GM12865 (cell line): ENCODE results near the gene MPDU1.
A peak's percentile ranks its signal among the peaks of the same experiment; 100 is the strongest.

Experiments
- DNase-seq: peaks from one replicate; pipeline ENCODE4 v3.0.0; 2010; ENCODE audit warnings: low read depth
- H3K4me3 ChIP-seq: 2 replicates; pipeline ENCODE4 v1.5.1; 2011; ENCODE audit warnings: mild to moderate bottlenecking, low read depth, low read length, control low read depth
- CTCF ChIP-seq: IDR thresholded peaks from 2 replicates; pipeline ENCODE4 v1.5.1; 2011; ENCODE audit warnings: low read length, control low read depth, low read depth, inconsistent platforms; ENCODE audit not compliant: insufficient read depth; ENCODE audit errors: missing control alignments

MPDU1 gene

GRCh38 chr17:7572588-7573323 lies 10.9 kb upstream of the MPDU1 start:
- peak overlapping the region; percentile 95 for H3K4me3 ChIP-seq
- DNase-seq: peak; percentile 99
- no peak for TF ChIP-seq CTCF

- peak; percentile 95 for DNase-seq
- no peak for TF ChIP-seq CTCF
- H3K4me3 ChIP-seq: peak overlapping the region; percentile 95
These were observed 10.2 kb upstream of the MPDU1 start for GRCh38 chr17:7573324-7574080.

GRCh38 chr17:7574176-7574953 lies 9.3 kb upstream of the MPDU1 start:
- DNase-seq: no peak
- no peak for TF ChIP-seq CTCF
- peak overlapping the region; percentile 95 for H3K4me3 ChIP-seq

GRCh38 chr17:7575481-7575883 lies 8.2 kb upstream of the MPDU1 start:
- H3K4me3 ChIP-seq: peak overlapping the region; percentile 7; the same call in 1 of the 2 replicates
- no peak for DNase-seq
- no peak for TF ChIP-seq CTCF

GRCh38 chr17:7575959-7576358 lies 7.7 kb upstream of the MPDU1 start:
- TF ChIP-seq CTCF: no peak
- no peak overlapping the region for H3K4me3 ChIP-seq

GRCh38 chr17:7576432-7576937 lies 7.2 kb upstream of the MPDU1 start:
- no peak for TF ChIP-seq CTCF
- H3K4me3 ChIP-seq: no peak overlapping the region
- DNase-seq: no peak

More at GRCh38 chr17:7575959-7576358, 7.7 kb upstream of the MPDU1 start:
- no peak for DNase-seq
